H1 (cell line): ENCODE measurements around the gene CDV3. TPM values are rescaled to one million over a fixed set of nuclear protein-coding genes. Genes with fewer than 3 reads are reported as not detected.

ENCODE experiments used
- CTCF ChIA-PET: fragments of 300-600 bp; sonication (Branson Sonifier 250); formaldehyde crosslinking; loops from one replicate; lab custom pipeline; 2021; ENCODE audit not compliant: partially characterized antibody; lab: Charles Lee
- POLR2A ChIA-PET: fragments of 300-600 bp; sonication (Branson Sonifier 250); formaldehyde crosslinking; loops from one replicate; lab custom pipeline; 2021; ENCODE audit warnings: inconsistent platforms; ENCODE audit not compliant: partially characterized antibody; lab: Charles Lee
- DNase-seq, 2 experiments: peaks; one replicate each; pipeline versions ENCODE4 v3.0.0 to v3.0.0-alpha.2; 2010 to 2022; ENCODE audit warnings: low spot score in 2 of 2, low read depth in 1 of 2, mixed read lengths in 1 of 2
- FAIRE-seq: peaks from 2 replicates; lab custom pipeline; 2011; peaks lifted over from hg19 to GRCh38; lab: Jason Lieb, UNC
- H2AFZ ChIP-seq: 2 replicates; pipeline ENCODE4 v1.8.1; 2012; ENCODE audit warnings: low read length, inconsistent platforms
- H2AK5ac ChIP-seq: 2 replicates; pipeline ENCODE4 v1.6.1; 2013; ENCODE audit warnings: low read depth, low read length
- H2BK120ac ChIP-seq: replicated peaks from 2 replicates; pipeline ENCODE3; 2013; ENCODE audit warnings: low read depth, low read length, inconsistent platforms
- H2BK12ac ChIP-seq: 2 replicates; pipeline ENCODE4 v1.6.1; 2013; ENCODE audit warnings: low read depth, low read length
- H2BK15ac ChIP-seq: 2 replicates; pipeline ENCODE4 v1.6.1; 2013; ENCODE audit warnings: low read length
- H2BK20ac ChIP-seq: 2 replicates; pipeline ENCODE4 v1.6.1; 2013; ENCODE audit warnings: low read length
- H2BK5ac ChIP-seq: 2 replicates; pipeline ENCODE4 v1.6.1; 2013; ENCODE audit warnings: low read depth, low read length
- H3K14ac ChIP-seq: 2 replicates; pipeline ENCODE4 v1.6.1; 2013; ENCODE audit warnings: inconsistent platforms; ENCODE audit not compliant: insufficient read length
- H3K18ac ChIP-seq: 2 replicates; pipeline ENCODE4 v1.6.1; 2013; ENCODE audit warnings: low read length; ENCODE audit errors: extremely low read depth
- H3K23ac ChIP-seq: 2 replicates; pipeline ENCODE4 v1.6.1; 2013; ENCODE audit warnings: inconsistent platforms; ENCODE audit not compliant: insufficient read length
- H3K23me2 ChIP-seq: 2 replicates; pipeline ENCODE4 v1.6.1; 2013; ENCODE audit warnings: low read depth, low read length
- H3K27ac ChIP-seq: 2 replicates; pipeline ENCODE4 v1.6.1; 2011; ENCODE audit warnings: low read depth, low read length, inconsistent platforms
- H3K27me3 ChIP-seq, 4 experiments: replicated peaks in 1 of 4; 1 replicate in 1 of 4; 2 replicates in 3 of 4; pipeline versions ENCODE4 v1.6.1 to v1.8.1; 2011 to 2013; ENCODE audit warnings: low read length in 3 of 4, mild to moderate bottlenecking in 3 of 4, inconsistent platforms in 2 of 4, mixed read lengths in 2 of 4, moderate library complexity in 1 of 4; ENCODE audit not compliant: control insufficient read depth in 3 of 4, insufficient read depth in 3 of 4; ENCODE audit errors: extremely low read depth in 1 of 4
- H3K36me3 ChIP-seq, 4 experiments: 2 replicates each; pipeline versions ENCODE4 v1.6.1 to v1.8.1; 2011 to 2013; ENCODE audit warnings: mild to moderate bottlenecking in 4 of 4, low read length in 3 of 4, moderate library complexity in 2 of 4, control low read depth in 1 of 4, inconsistent platforms in 1 of 4; ENCODE audit not compliant: insufficient read depth in 4 of 4, control insufficient read depth in 2 of 4
- H3K4ac ChIP-seq: replicated peaks from 2 replicates; pipeline ENCODE3; 2013; ENCODE audit warnings: low read length, low read depth, mixed read lengths, inconsistent platforms; ENCODE audit not compliant: insufficient read length
- H3K4me1 ChIP-seq, 4 experiments: replicated peaks in 1 of 4; 1 replicate in 1 of 4; 2 replicates in 3 of 4; pipeline versions ENCODE4 v1.6.1 to v1.8.1; 2011 to 2013; ENCODE audit warnings: low read length in 3 of 4, inconsistent platforms in 2 of 4, mixed read lengths in 1 of 4; ENCODE audit not compliant: insufficient read depth in 4 of 4, control insufficient read depth in 3 of 4
- H3K4me2 ChIP-seq, 2 experiments: 2 replicates each; pipeline versions ENCODE4 v1.6.1 to v1.8.1; 2011 to 2013; ENCODE audit warnings: low read depth in 2 of 2, low read length in 2 of 2, control low read depth in 1 of 2, inconsistent platforms in 1 of 2, mild to moderate bottlenecking in 1 of 2; ENCODE audit not compliant: insufficient read depth in 1 of 2
- H3K4me3 ChIP-seq, 4 experiments: fragments of 200-600, 300-600 bp in 1 of 4; sonication (generic), shearing (Covaris generic), sonication (Bioruptor Twin) in 1 of 4; 2 replicates each; pipeline versions ENCODE4 v1.5.1 to v1.8.1; 2011 to 2016; ENCODE audit warnings: low read length in 4 of 4, low read depth in 3 of 4, control low read depth in 2 of 4, inconsistent platforms in 2 of 4, mild to moderate bottlenecking in 2 of 4, mixed read lengths in 1 of 4, moderate library complexity in 1 of 4; ENCODE audit not compliant: insufficient read depth in 2 of 4; ENCODE audit errors: extremely low read depth in 1 of 4
- H3K56ac ChIP-seq: replicated peaks from 2 replicates; pipeline ENCODE3; 2013; ENCODE audit warnings: low read depth, mild to moderate bottlenecking, mixed read lengths, low read length, inconsistent platforms; ENCODE audit not compliant: insufficient read length
- H3K79me1 ChIP-seq: 2 replicates; pipeline ENCODE4 v1.6.1; 2013; ENCODE audit warnings: low read depth, low read length, control low read depth
- H3K79me2 ChIP-seq, 2 experiments: 2 replicates each; pipeline versions ENCODE4 v1.6.1 to v1.8.1; 2012 to 2013; ENCODE audit warnings: low read length in 2 of 2, mild to moderate bottlenecking in 2 of 2, inconsistent platforms in 1 of 2; ENCODE audit not compliant: insufficient read depth in 2 of 2, control insufficient read depth in 1 of 2
- H3K9ac ChIP-seq, 4 experiments: replicated peaks in 1 of 4; 1 replicate in 1 of 4; 2 replicates in 3 of 4; pipeline versions ENCODE4 v1.6.1 to v1.8.1; 2011 to 2013; ENCODE audit warnings: low read depth in 3 of 4, low read length in 3 of 4, control low read depth in 2 of 4, mild to moderate bottlenecking in 2 of 4, moderate library complexity in 2 of 4, inconsistent platforms in 1 of 4; ENCODE audit errors: extremely low read depth in 1 of 4
- H3K9me3 ChIP-seq, 2 experiments: 2 replicates each; pipeline versions ENCODE4 v1.6.1 to v1.8.1; 2012 to 2013; ENCODE audit warnings: mild to moderate bottlenecking in 2 of 2, moderate library complexity in 2 of 2, control low read depth in 1 of 2, inconsistent platforms in 1 of 2, low read depth in 1 of 2, low read length in 1 of 2, mixed read lengths in 1 of 2; ENCODE audit not compliant: insufficient read depth in 2 of 2
- H4K20me1 ChIP-seq, 2 experiments: replicated peaks in 1 of 2; 2 replicates each; pipeline versions ENCODE3 to v1.8.1; 2011 to 2013; ENCODE audit warnings: inconsistent platforms in 2 of 2, low read length in 2 of 2, mild to moderate bottlenecking in 1 of 2; ENCODE audit not compliant: insufficient read depth in 2 of 2, control insufficient read depth in 1 of 2
- H4K5ac ChIP-seq: 2 replicates; pipeline ENCODE4 v1.6.1; 2013; ENCODE audit warnings: low read length, low read depth, mixed read lengths, inconsistent platforms; ENCODE audit not compliant: insufficient read length
- H4K8ac ChIP-seq: 2 replicates; pipeline ENCODE4 v1.8.0; 2013; ENCODE audit warnings: mild to moderate bottlenecking, moderate library complexity, low read length, inconsistent platforms; ENCODE audit not compliant: insufficient read depth; ENCODE audit errors: extremely low read depth
- H4K91ac ChIP-seq: replicated peaks from 2 replicates; pipeline ENCODE3; 2013; ENCODE audit warnings: low read length, mixed read lengths, inconsistent platforms; ENCODE audit not compliant: insufficient read length
- CEBPB ChIP-seq: IDR thresholded peaks from 2 replicates; pipeline ENCODE4 v1.6.1; 2012; ENCODE audit warnings: low read depth, low read length
- CHD1 ChIP-seq: IDR thresholded peaks from 2 replicates; pipeline ENCODE4 v1.6.1; 2012; ENCODE audit warnings: low read depth, low read length, improper control_type of control experiment
- JUN ChIP-seq: IDR thresholded peaks from 2 replicates; pipeline ENCODE4 v1.6.1; 2011; ENCODE audit warnings: low read depth, mild to moderate bottlenecking, improper control_type of control experiment, low read length
- RNF2 ChIP-seq: fragments of 200-900, 300-1000 bp; sonication (generic); IDR thresholded peaks from 2 replicates; pipeline ENCODE4 v1.7.1; 2016; ENCODE audit warnings: borderline replicate concordance, low read depth, mild to moderate bottlenecking, antibody characterized with exemption, low read length; ENCODE audit not compliant: poor library complexity, severe bottlenecking; ENCODE audit errors: missing control alignments
- RXRA ChIP-seq: IDR thresholded peaks from 2 replicates; pipeline ENCODE4 v1.6.1; 2011; ENCODE audit warnings: low read depth, mild to moderate bottlenecking, low read length, moderate library complexity; ENCODE audit not compliant: insufficient read depth
- polyA plus RNA-seq, 7 experiments: library from polyadenylated mRNA; depleted of rRNA in 3 of 7; stranded (reverse) in 5 of 7; unstranded in 2 of 7; fragments of >200 nt in 5 of 7; fragments of 200-250 nt in 2 of 7; gene quantifications; 1 replicate in 5 of 7; 2 replicates in 1 of 7; 4 replicates in 1 of 7; pipeline versions ENCODE4 v1.2.1 to v1.2.3, GENCODE V29; 2011 to 2013; ENCODE audit warnings: missing spikeins in 2 of 7, mixed read lengths in 2 of 7
- total RNA-seq: library from RNA; stranded (reverse); fragmentation: NEBNext Ultra II Directional; extraction: Animal tissue kit (Norgen Biotek cat#: 25700); gene quantifications from 2 replicates; pipeline ENCODE4 v1.2.1, GENCODE V29; 2021

CDV3 gene
- total and polyA plus RNA-seq, 2 of the 8 experiments (the other 6 are each of a cell fraction or from before 2014, with no cell fraction given) = 29.4 to 163 TPM

- H3K4me3 ChIP-seq = no peak overlapping the region
- H3K56ac ChIP-seq = no peak overlapping the region
- H3K27me3 ChIP-seq = no peaks in the 10 kb centered on the region
- H2BK120ac ChIP-seq = no peak overlapping the region
- DNase-seq = no peak
- H3K18ac ChIP-seq = no peak overlapping the region
- H3K9ac ChIP-seq = no peak overlapping the region
- no peaks in the 10 kb centered on the region for H4K20me1 ChIP-seq
- CTCF ChIA-PET = interaction anchor here (0.6 kb wide), 1 partner anchor 330 kb away, joined by 3 read pairs; no protein-coding TSS in a partner anchor
- H3K4me2 ChIP-seq = no peak overlapping the region
- H3K23me2 ChIP-seq = no peaks in the 10 kb centered on the region; the same call in 1 of the 2 replicates
- no peaks in the 10 kb centered on the region for H3K79me2 ChIP-seq
- no peaks in the 10 kb centered on the region; a peak in 1 of 7 replicates for H3K4me1 ChIP-seq
- H3K79me1 ChIP-seq = no peaks in the 10 kb centered on the region
- H2BK15ac ChIP-seq = no peak overlapping the region
- H2BK20ac ChIP-seq = no peak overlapping the region
- no peak for FAIRE-seq
- POLR2A ChIA-PET = no interaction called here
- no peak overlapping the region for H2AFZ ChIP-seq
- H3K4ac ChIP-seq = no peak overlapping the region
- H4K8ac ChIP-seq = no peak overlapping the region
- no peak overlapping the region for H2BK5ac ChIP-seq
- H3K36me3 ChIP-seq = no peaks in the 10 kb centered on the region
- no peak overlapping the region for H2BK12ac ChIP-seq
- no peak overlapping the region for H3K14ac ChIP-seq
- no peak overlapping the region for H3K23ac ChIP-seq
- 0 out of 4 replicates have a peak, but pooled peaks cover 0 to 3% of the 10 kb centered on the region in 2 experiments for H3K9me3 ChIP-seq
- no peak overlapping the region for H4K5ac ChIP-seq
- H4K91ac ChIP-seq = no peak overlapping the region
- H3K27ac ChIP-seq = no peak overlapping the region
- no peak overlapping the region for H2AK5ac ChIP-seq
- TF ChIP-seq CEBPB = no peak
- TF ChIP-seq RNF2 = no peak
- TF ChIP-seq CHD1 = no peak
- TF ChIP-seq JUN = no peak
- no peak for TF ChIP-seq RXRA
Observed at GRCh38 chr3:133525435-133525834, 48.1 kb upstream of the CDV3 start.
